Skeletal muscle satellite cell (primary cell): ENCODE data around the gene GPI.
"Not testable (repeated sequence)": the region's sequence is repeated elsewhere in the genome, so short reads cannot be mapped to it uniquely, and the experiment has no call there.

ENCODE experiments used
- H3K27me3 ChIP-seq: 2 replicates; pipeline ENCODE4 v1.7.0; 2013; ENCODE audit warnings: low read length; ENCODE audit not compliant: control insufficient read depth, insufficient read depth
- H3K36me3 ChIP-seq: 2 replicates; pipeline ENCODE4 v1.7.0; 2013; ENCODE audit warnings: mild to moderate bottlenecking, control low read depth, low read length; ENCODE audit not compliant: insufficient read depth
- H3K4me1 ChIP-seq: 2 replicates; pipeline ENCODE4 v1.7.0; 2013; ENCODE audit warnings: low read length; ENCODE audit not compliant: control insufficient read depth, insufficient read depth
- H3K4me2 ChIP-seq: 2 replicates; pipeline ENCODE4 v1.7.0; 2013; ENCODE audit warnings: mild to moderate bottlenecking, low read length
- H3K4me3 ChIP-seq: 2 replicates; pipeline ENCODE4 v1.7.0; 2013; ENCODE audit warnings: low read length
- H3K9ac ChIP-seq: 2 replicates; pipeline ENCODE4 v1.7.0; 2013; ENCODE audit warnings: mild to moderate bottlenecking, low read depth, low read length, moderate library complexity
- H3K9me3 ChIP-seq: replicated peaks from 2 replicates; pipeline ENCODE4 v1.7.0; 2013; ENCODE audit warnings: mild to moderate bottlenecking, control low read depth, low read length

Gene GPI

DNA sequence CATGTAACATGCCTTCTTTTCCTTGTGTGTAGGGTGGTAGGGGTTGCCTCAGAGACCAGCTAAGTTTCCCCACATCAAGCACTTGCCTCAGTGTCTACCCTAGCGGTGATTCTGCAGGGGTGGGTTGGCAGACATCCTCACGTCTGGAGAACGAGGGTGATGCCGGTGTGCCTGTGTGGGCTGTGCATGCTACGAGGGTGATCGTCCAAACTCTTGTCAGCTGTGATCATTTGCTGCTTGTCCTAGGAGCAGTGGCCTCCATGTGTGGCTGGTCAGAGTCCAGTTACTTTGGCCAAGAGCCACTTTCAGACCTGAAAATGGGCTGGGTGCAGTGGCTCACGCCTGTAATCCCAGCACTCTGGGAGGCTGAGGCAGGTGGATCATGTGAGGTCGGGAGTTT, 5.1 kb downstream of the GPI start:
- no peak overlapping the region for H3K4me2 ChIP-seq
- H3K4me1 ChIP-seq: peaks cover 16% of the 10 kb centered on the region
- no peak overlapping the region for H3K4me3 ChIP-seq
- H3K9ac ChIP-seq: no peak overlapping the region
- no peaks in the 10 kb centered on the region for H3K27me3 ChIP-seq
- H3K9me3 ChIP-seq: no peaks in the 10 kb centered on the region
- H3K36me3 ChIP-seq: peaks cover 54% of the 10 kb centered on the region

DNA sequence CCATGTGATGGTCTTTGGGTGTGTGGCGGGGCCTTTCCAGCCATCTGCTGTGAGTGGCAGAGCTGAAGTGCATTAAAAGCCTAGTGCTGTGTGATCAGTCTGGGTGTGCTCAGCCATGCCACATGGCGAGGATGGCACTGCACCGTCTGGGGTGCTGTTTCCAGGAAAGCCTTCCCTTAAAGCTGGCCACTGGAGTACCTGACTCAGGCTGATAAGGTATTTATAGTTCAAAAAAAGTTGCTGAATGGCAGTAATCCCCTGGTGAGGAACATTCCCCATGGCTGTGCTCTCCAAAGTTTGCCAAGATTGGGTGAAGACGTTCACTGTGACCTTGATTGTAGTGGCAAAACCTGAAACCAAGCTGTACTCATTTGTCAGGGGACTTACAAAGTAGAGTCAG, 6.0 kb downstream of the GPI start:
- no peak overlapping the region for H3K4me3 ChIP-seq
- H3K27me3 ChIP-seq: no peaks in the 10 kb centered on the region
- no peak overlapping the region for H3K9ac ChIP-seq
- no peak overlapping the region for H3K4me2 ChIP-seq
- H3K36me3 ChIP-seq: peaks cover 60% of the 10 kb centered on the region
- H3K4me1 ChIP-seq: peaks cover 13% of the 10 kb centered on the region
- H3K9me3 ChIP-seq: no peaks in the 10 kb centered on the region

DNA sequence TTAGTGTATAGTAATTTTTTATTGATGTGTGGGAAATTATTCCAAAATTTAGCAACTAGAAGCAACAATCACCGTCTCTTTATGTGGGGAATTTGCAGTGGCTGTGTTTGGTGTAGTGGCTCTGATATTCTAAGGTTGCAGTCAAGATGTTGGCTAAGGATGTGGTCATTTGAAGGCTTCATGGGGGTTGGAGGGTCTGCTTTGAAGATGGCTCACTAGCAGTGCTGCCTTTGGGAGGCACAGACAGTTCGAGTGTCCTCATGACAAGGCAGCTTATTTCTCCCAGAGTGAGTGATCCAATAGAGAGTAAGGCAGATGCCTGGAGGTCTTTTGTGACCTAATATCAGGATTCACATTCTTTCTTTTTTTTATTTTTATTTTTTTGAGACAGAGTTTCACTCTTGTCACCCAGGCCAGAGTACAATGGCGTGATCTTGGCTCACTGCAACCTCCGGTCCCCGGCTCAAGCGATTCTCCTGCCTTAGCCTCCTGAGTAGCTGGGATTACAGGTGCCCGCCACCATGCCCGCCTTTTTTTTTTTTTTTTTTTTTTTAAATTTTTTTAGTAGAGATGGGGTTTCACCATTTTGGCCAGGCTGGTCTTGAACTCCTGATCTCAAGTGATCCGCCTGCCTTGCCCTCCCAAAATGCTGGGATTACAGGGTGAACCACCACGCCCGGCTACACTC, 8.7 kb downstream of the GPI start:
- Histone ChIP-seq H3K9me3 (no peaks in the 10 kb centered on the region), H3K4me3 (no peak overlapping the region), H3K27me3 (no peaks in the 10 kb centered on the region), H3K9ac (no peak overlapping the region), H3K36me3 (peaks cover 55% of the 10 kb centered on the region), H3K4me1 (no peaks in the 10 kb centered on the region), H3K4me2 (no peak overlapping the region)

- Histone ChIP-seq H3K4me3 (no peak overlapping the region), H3K9ac (no peak overlapping the region), H3K4me1 (no peaks in the 10 kb centered on the region), H3K36me3 (peaks cover 59% of the 10 kb centered on the region), H3K4me2 (no peak overlapping the region), H3K27me3 (no peaks in the 10 kb centered on the region), H3K9me3 (no peaks in the 10 kb centered on the region)
Measured at GRCh38 chr19:34375598-34375997, 10.6 kb downstream of the GPI start.

GRCh38 chr19:34380639-34381241, 15.7 kb downstream of the GPI start:
- H3K27me3 ChIP-seq: no peaks in the 10 kb centered on the region
- H3K4me2 ChIP-seq: no peak overlapping the region
- no peaks in the 10 kb centered on the region for H3K4me1 ChIP-seq
- H3K9me3 ChIP-seq: no peaks in the 10 kb centered on the region
- no peak overlapping the region for H3K9ac ChIP-seq
- no peak overlapping the region for H3K4me3 ChIP-seq
- peaks cover 79% of the 10 kb centered on the region for H3K36me3 ChIP-seq

DNA sequence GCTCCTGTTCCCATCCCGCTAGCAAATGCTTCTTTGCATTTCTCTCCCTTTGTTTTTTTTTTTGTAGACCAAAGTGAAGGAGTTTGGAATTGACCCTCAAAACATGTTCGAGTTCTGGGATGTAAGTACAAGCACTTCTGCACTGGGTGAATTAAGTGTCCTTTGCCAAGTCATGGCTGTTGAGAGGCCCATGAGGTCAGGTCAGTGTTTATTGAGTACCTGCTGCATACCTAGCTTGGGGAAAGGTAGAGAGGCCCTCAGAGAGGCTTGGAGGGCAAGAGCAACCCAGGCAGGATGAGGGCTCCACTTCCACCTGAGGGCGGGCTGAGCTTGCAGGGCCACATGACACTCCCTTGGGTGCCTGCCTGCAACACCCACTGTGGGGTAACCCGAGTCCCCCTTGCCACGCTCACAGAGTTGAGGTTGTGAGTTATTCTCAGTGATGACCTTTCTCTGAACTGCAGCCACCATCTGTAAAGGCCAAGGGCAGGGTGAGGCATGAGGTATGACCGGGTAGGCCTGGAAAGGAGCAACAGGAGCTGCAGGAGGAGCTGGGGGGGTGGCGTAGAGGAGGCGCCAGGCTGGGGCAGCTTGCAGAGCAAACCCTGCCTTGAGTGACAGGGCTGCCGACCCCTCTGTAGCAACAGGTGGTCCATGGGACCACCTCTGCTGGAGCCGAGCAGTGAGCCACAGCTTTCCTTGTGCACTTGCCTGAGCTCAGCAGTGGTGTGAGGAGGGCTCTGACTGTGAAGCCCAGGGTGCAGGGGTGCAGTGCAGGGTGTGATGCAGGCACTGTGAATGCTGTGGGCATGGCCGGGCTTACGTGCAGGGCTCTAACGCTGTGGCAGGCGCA, 16.6 kb downstream of the GPI start:
- no peaks in the 10 kb centered on the region for H3K27me3 ChIP-seq
- no peaks in the 10 kb centered on the region for H3K9me3 ChIP-seq
- no peaks in the 10 kb centered on the region for H3K4me1 ChIP-seq
- H3K4me2 ChIP-seq: no peak overlapping the region
- peaks cover 82% of the 10 kb centered on the region for H3K36me3 ChIP-seq
- no peak overlapping the region for H3K9ac ChIP-seq
- no peak overlapping the region for H3K4me3 ChIP-seq

- H3K4me1 ChIP-seq: no peaks in the 10 kb centered on the region
- H3K9me3 ChIP-seq: no peaks in the 10 kb centered on the region
- H3K9ac ChIP-seq: no peak overlapping the region
- H3K27me3 ChIP-seq: no peaks in the 10 kb centered on the region
- no peak overlapping the region for H3K4me2 ChIP-seq
- H3K36me3 ChIP-seq: peaks cover 88% of the 10 kb centered on the region
- H3K4me3 ChIP-seq: no peak overlapping the region
Measured at GRCh38 chr19:34382471-34382870, 17.5 kb downstream of the GPI start.

- Histone ChIP-seq H3K9ac (no peak overlapping the region), H3K4me3 (no peak overlapping the region), H3K9me3 (no peaks in the 10 kb centered on the region), H3K27me3 (no peaks in the 10 kb centered on the region), H3K4me1 (no peaks in the 10 kb centered on the region), H3K36me3 (peaks cover 85% of the 10 kb centered on the region), H3K4me2 (no peak overlapping the region)
Measured at GRCh38 chr19:34383599-34383998, 18.6 kb downstream of the GPI start.

DNA sequence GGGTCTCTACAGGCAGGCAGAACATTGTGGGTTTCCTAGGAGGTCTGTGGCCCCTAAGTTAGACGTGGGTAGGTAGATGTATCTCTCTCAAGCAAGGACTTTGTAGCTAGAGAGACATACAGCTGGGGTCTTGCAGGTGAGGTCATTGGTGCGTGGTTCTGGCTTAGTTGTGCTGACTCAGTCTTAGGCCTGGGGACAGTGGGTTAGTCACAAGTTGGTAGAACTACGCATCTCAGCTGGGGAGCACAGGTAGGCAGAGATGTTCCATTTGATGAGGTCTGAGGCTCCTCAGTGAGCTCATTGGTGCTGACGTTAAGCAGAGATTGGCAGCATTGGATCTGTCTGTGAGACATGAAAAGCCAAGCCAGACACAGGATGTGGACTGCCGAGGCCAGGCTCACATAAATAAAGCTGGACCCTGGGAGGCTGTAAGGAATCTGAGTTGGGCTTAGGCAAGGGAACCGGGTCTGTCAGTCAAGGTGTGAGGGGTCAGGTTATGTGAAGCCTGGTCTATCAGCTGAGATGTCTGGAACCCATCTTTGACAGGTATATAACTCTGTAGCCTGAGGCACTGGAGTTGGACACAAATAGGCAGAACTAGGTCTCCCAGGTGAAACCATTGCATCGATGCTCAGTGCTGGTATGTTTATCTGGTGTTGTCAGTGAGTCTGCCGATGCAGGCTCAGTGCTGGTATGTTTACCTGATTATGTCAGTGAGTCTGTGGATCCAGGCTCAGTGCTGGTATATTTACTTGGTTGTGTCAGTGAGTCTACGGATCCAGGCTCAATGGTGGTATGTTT, 21.8 kb downstream of the GPI start:
- H3K4me1 ChIP-seq: no peaks in the 10 kb centered on the region
- no peak overlapping the region for H3K9ac ChIP-seq
- H3K9me3 ChIP-seq: no peaks in the 10 kb centered on the region
- peaks cover 87% of the 10 kb centered on the region for H3K36me3 ChIP-seq
- H3K4me3 ChIP-seq: no peak overlapping the region
- H3K27me3 ChIP-seq: no peaks in the 10 kb centered on the region
- no peak overlapping the region for H3K4me2 ChIP-seq

DNA sequence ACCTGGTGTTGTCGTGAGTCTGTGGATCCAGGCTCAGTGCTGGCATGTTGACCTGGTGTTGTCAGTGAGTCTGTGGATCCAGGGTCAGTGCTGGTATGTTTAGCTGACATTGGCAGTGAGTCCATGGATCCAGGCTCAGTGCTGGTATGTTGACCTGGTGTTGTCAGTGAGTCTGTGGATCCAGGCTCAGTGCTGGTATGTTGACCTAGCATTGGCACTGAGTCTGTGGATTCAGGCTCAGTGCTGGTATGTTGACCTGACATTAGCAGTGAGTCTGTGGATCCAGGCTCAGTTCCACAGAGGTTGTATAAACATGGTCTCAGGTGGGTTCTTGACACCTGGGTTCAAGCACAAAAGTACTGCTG, 22.4 kb downstream of the GPI start:
- peaks cover under 1% of the 10 kb centered on the region for H3K4me1 ChIP-seq
- peaks cover 87% of the 10 kb centered on the region for H3K36me3 ChIP-seq
- no peak overlapping the region for H3K4me3 ChIP-seq
- H3K4me2 ChIP-seq: no peak overlapping the region
- H3K27me3 ChIP-seq: no peaks in the 10 kb centered on the region
- H3K9me3 ChIP-seq: no peaks in the 10 kb centered on the region
- no peak overlapping the region for H3K9ac ChIP-seq

DNA sequence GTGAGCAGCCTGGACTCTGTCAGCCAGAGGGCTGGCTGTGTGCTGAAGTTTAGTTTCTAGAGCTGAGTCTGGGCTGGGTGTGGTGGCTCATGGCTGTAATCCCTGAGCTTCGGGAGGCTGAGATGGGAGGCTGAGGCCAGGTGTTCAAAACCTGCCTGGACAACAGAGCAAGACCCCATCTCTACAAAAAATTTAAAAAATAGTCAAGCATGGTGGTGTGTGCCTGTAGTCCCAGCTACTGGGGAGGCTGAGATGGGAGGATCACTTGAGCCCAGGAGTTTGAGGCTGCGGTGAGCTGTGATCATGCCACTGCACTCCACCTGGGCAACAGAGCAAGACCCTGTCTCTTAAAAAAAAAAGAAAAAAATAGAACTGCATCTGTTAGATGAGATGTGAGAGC, 23.7 kb downstream of the GPI start:
- peaks cover 13% of the 10 kb centered on the region for H3K4me1 ChIP-seq
- not testable (repeated sequence) for H3K9me3 ChIP-seq, H3K4me3 ChIP-seq, H3K4me2 ChIP-seq, H3K9ac ChIP-seq, H3K27me3 ChIP-seq
- H3K36me3 ChIP-seq: peaks cover 86% of the 10 kb centered on the region
